GM21447 (cell line): ENCODE measurements around the gene PDE4D.

Experiments used
- ATAC-seq: cut with Tn5 transposase; IDR thresholded peaks from one replicate; pipeline ENCODE4 v1.9.1; 2021; ENCODE audit not compliant: unreplicated experiment

The PDE4D gene

DNA sequence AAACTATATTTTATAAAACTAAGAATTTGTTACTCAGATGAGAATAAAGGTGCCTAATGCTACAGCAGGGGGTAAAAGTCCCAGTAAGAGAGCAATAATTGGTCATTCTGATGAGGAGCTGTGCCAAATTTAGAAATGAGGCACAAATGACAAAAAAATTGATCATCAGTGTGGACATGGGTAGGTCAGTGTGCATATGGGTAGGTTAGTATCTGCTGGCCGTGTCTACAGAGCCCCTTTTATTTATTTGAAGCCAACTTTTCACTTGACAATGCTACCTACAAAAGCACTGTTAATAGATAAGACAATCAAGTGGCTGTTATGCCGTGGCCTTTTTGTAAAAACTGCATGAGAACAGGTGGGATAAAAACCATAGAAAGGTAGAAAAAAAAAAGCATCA lies 856.1 kb downstream of the PDE4D start:
- no peak for ATAC-seq

DNA sequence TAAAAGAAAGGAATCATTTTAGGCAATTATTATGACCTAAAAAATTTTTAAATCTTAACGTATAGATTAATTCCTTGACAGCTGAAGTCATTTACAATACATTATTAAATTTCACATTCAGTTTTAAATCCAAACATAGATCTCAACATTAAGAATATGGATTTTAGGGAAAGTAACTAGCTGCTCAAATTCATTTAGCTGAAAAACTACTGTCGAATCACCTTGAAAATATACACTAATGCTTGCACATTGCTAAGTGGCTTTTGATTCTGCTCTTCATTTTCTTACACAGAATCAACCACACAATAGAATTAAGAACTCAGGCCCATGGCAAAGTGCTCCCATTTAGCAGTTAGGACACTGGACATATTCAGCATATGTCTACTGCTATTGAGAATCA lies 856.5 kb downstream of the PDE4D start:
- ATAC-seq = no peak

DNA sequence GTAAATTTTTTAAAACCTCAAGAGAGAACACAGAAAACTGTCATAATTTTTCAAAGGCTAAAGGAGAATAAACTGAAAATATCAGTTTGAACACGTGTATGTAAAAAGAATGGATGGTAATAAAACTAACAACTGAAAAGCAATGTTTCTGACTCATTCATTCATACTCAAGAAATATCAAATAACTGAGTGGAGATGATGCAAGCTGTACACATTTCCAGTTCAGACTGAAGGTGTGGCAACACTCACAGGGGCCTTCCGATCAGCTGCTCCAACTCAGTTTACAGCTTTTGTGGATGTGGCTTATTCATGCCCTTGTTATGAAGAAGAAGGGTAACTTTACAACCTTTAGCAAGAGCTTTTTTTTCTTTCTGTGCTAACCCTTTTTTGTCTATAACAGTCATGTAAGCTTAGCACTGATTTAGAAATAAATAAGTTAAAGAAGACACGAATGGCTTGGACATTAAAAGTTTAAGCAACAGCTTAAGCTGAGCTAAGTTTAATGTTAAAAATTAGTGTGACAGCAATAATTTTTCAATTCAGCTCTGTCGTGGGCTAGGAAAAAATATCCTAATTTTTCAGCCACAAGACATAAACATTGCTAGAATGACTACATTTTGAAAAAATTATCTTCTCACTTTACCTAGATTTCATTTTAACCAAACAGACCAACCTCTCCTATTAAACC lies 857.1 kb downstream of the PDE4D start:
- no peak for ATAC-seq

DNA sequence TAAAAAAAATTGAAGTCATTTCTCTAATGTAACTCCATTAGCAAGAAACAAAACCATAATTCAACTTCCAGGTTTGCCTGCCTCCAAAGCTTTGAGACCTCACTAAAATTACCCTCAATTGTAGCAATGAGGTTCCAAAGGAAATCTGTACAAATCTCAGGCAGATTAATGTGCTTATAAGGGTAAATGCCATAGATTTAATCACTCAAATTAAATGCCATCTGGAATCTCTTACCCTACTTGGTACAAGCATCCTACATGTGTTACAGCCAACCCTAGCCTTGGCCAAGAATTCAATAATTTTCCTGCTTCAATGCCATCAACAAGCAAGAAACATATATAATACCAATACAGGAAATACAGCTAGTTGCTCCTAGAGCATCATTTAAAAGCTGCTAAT lies 857.8 kb downstream of the PDE4D start:
- ATAC-seq = no peak

DNA sequence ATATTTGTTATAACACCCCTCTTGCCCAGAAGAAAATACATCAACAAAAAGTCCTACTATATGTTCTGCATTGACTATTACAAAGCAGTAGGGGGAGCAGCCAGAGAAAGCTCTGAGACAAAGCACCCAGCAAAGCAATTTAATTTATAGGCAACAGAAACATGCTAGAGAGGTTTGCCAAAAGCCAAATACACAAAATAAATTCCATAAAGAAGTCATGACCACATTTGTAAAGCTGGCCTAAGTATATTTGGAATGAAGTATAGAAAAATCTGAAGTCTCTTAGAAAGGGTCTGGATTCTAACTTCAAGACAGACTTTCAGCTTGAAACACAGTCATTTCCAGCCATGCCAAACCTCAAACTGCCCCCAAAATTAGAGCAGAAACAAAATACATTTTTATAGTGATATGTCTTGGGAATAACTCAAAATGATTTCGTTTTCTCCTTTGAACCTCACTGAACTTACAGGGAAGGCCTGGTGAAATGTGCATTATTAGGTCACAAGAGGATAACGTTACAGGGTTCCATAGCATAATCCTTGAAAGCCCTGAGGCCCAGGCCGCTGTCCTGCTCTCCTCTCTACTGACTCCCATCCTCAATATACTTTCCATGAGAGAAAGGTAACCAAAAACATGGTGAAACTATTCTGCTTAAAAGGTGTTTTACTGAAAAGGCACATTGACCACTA lies 858.9 kb downstream of the PDE4D start:
- ATAC-seq = peak; percentile 44

DNA sequence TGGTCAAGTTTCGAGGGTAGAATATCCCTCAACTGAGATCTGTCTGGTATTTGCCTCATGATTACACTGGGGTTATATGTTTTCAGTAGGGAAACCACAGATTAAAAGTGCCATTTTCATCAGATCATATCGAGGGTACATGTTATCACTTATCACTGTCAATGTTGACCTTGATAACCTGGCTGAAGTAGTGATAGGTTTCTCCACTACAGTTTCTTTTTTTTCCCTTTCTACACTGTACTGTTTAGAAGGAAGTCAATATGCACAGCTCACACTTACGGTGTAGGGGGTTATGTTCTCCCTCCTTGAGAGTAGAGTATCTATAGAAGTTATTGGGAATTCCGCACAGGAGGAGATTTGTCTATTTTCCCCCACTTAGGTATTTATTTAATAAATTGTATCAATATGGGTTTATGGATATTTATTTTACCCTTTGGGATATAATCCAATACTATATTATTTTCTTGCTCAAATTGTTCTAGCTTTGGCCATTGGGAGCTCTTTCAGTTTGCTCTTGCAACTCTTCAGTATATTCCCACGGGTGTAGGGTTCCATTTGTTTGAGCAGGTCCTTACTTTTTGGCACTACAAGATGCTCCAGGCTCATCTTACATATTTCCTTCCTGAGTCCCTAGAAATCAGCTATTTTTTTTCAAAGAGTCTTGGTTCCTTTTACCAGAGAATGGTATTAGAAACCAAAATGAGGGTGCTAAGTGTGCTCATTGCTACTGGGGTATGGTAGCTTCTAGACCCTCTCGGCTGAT lies 866.2 kb downstream of the PDE4D start:
- no peak for ATAC-seq

DNA sequence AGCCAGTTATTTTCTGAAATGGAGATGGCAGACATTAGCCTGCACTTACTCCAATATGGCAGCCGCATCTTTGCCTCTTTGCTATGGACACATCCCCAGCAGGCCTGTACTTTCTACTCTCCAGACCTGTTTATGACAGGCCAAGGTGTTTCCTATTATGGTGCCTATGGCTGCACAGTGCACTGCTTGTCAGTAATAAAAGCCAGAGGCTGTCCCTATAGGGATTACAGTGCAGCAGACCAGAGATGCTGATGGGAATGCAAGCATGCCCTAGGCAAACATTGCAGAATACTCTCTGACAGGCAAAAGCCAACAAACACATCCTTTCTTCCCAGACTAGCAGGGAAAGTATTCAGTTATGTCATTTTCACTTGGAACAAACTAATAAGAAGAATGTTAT lies 867.8 kb downstream of the PDE4D start:
- ATAC-seq = no peak

DNA sequence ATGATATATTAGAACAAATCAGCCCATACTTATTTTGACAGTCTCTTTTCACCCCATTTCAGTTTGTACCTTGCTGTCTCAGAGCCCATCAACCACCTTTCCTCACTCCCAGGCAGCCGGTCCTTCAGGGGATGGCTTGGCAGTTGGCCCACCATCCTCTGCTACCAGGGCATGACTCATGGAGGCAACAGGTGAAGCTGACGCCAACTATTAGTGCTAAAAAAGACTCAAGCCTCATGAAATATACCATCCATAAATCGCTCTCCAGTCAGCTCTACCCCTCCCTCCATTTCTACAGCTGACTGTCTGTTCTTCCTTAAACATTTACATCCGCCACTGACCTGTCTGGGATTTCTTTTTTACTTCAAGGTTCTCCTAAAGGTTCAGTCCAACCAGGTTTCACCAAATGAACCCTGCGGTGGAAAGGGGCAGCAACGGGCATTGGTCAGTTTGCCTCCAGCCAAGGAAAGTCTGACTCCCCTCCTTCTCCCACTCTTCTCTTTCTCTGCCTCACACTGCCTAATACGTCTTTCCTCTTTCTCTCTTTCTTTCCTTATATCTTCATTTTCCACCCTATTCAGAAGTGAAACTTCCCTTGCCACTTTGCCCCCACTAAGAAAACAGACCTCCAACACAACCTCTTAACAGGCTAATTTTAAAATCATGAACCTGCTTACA lies 871.5 kb downstream of the PDE4D start:
- no peak for ATAC-seq

DNA sequence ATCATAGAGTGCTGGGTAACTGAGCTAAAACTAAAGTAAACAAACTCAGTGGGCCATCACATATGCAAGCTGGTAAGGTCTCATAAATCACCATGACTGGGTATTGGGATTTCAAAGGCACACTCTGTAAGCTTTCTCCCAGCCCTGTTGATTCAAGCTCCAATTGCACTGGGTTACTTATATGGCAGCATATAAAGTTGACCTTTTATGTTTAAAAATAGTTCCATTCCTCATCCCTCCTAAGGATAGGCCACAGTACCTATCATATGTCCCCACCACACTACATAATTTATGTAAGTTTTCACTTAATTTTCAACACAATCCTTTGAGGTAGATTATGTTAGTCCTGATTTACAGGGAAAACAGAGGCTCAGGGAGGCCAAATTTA lies 872.2 kb downstream of the PDE4D start:
- ATAC-seq = no peak

DNA sequence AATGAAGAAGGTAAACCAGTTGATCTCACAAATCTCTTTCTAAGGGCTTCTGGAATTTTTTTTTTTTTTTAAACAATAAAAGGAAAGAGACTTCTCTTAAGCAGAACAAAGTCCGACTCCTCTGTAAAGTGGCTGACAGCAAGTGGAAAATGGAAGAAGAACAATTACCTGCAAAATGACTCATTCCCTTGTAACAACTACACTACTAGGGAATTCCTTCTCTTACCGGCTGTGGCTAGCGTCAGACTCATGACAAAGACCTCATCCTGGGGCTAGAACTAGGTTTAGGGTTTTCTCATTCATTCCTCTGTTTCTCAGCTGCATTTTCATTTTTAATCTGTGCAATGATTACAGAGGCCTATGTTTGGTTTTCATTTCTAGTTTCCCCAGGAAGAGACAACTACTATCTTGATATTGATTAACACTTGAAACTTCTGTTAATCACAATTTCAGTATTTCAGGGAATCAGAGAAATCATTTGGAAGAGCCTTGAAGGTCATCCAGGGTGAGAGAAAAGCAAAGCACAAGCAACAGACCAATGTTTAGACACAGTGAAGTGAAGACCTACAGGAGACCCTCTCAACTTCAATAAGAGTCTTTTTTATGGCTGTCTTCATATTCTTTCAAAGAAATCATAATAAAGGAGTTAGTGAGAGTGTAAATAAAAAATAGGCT lies 872.8 kb downstream of the PDE4D start:
- no peak for ATAC-seq

DNA sequence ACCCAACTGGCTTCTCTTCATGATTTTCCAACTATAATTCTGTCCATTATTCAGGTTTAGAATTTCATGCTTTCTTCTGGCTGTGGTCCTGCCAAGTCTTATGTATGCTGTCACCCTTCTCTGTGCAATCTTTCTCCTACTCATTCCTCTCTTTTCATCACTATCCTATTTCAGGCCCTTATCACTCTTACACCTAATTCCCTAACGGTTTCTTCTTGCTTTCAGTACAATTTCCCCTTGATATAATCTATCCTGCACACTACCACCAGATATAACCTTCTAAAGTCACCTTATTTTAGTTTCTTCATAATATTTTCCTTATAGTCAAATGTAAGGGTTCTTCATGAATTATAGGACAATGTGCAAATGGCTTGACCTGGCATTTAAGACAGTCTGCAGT lies 874.4 kb downstream of the PDE4D start:
- no peak for ATAC-seq

DNA sequence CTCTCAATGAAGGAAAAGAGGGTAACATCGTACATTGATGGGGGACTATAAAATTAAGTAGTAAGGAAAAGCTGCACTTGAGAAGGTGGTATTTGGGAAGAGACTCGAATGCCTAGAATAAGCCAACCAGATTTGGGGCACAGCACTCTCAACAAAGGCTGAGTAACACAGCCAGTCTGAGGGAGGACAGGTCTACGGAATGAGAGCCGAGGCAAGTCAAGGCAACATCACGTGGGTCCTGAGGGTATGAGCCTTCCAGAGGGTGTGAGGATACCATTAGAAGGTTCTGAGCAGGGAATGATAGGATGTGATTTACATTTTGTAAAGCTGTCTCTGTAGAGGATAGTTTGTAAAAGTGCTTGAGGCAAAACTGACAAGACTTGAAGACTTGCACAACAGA lies 876.6 kb downstream of the PDE4D start:
- no peak for ATAC-seq

DNA sequence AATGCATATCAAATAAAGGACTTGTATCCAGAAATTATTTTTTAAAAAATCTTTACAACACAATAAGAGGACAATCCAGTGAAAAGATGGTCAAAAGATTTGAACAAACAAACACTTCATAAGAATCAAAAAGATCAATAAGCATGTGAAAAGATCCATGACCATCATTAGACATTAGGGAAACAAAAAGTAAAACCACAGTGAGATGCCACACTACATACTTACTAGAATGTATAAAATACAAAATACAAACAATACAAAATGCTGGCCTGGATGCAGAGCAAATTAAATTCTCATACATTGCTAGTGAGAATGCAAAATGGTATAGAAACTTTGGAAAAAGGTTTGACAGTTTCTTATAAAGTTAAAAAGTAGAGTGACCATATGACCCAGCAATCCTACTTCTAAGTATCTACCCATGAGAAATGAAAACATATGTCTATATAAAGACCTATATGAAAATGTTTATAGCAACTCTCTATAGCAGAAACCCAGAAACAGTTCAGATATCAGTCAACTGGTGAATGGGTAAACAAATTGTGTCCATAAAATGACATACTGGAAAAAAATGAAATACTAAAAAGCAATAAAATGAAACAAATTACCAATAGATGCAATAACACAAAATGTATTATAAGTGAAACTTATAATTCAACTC lies 884.6 kb downstream of the PDE4D start:
- no peak for ATAC-seq

DNA sequence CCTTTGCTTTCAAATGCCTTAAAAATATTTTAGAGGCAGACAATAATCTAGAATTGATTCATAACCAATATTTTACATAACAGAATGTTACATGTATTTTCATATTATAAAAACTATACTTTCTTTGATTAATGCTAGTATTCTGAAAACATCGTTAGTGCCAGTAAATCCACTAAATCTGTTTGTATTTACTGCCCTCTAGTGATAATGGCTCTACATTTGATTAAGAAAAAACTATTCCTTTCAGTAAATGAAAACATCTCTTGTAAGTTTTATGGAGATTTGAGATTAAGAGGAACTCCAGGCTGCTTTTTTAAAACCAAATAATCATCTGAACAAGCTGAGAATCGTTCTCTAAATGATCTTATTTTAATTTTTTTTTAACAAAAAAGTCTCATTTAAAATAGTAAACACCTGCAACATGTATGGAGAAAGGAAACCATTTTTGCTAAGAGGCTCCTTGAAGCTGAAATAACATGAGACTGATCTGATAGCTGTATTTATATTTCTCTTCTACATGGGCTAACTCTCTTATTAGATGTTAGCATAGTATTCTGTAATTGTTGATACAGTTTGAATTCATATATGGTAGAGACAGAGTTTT lies 886.0 kb downstream of the PDE4D start:
- no peak for ATAC-seq

DNA sequence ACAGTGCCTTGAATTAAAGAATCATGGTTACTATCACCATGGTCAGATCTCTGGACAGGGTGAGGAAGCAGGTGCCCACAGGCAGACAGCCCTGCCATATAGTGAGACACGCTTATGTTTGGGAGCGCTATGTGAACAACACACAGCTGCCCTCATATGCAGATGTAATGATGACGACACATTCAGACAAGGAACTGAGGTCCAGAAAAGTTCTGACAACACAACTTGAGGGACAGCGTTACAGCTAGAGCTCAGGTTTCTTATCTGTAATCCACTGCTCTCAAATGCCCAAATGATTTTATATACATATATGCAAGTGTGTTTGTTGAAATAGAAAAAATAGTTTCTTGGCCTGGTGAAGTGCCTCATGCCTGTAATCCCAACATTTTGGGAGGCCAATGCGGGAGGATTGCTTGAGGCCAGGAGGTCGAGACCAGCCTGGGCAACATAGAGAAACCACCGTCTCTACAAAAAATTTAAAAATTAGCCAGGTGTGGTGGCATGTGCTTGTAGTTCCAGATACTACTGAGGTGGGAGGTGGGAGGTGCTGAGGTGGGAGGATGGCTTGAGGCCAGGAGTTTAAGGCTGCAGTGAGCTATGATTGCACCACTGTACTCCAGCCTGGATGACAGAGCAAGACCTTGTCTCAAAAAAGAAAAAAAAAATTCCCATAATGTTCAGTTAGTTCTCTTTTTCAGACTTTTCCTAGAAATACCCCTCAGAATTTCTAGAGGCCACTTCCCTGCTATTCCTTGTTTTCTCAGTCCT lies 887.4 kb downstream of the PDE4D start:
- no peak for ATAC-seq

DNA sequence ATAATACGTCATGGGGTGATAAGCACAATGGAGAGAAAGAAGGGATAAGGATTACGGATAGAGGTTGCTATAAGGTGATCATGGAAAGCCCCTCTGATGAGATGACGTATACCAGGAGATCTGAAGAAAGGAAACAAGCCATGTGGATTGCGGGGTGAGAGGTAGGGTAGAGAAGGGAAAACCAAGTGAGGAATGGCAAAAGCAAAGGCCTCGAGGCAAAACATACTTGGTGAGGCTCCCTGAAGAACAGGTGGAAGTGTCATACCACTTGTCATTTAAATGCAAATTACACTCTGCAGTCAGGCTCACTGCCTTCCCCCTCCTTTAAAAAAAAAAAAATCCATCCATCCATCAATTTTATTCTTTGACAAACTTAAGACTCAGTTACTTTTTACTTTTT lies 889.9 kb downstream of the PDE4D start:
- no peak for ATAC-seq

DNA sequence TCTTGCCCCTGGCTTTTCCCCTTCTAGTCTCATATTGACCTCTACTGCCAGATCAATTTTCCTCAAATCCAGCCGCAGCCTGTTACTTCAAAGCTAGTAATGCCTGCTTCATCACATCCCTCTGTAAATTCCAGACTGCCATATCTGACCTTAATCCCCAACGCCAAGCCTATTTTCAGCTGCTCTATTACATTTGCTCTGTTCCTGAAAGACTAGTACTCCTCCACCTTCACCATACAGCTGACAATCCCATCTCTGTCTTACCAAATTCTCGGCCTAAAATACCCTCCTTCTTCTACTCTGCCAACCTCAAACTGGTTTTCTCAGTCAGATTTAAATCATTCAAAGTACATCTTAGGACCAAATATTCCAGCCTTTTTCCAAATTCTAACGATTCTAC lies 890.4 kb downstream of the PDE4D start:
- ATAC-seq = no peak

DNA sequence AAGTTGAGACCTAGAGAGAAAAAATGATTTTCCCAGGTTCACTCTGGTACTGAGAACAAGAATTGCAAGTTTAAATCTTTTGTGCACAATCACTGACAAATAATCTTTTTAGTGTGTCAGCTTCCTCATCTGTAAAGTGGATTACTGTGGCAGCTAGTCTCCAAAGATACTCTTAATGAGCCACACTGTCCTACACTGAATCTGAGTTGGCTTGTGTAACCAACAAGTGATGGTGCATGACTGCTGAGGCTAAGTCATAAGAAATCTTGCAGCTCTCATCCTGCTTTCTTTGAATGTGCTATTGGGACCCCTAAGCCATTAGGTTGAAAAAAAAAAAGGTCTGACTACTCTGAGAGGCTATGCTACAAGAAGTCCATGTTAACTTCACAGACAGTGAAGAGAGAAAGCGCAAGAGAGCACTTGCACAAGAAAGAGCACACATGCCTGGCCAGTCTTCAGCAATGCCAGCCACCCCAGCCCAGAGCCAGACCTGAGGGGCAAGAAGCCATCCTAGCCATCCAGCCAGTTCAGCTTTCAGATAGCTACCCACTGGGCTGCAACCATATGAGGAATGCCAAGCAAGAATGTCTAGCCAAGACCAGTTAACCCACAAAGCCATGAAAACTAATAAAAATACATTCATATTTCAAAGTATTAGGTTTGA lies 891.2 kb downstream of the PDE4D start:
- no peak for ATAC-seq

DNA sequence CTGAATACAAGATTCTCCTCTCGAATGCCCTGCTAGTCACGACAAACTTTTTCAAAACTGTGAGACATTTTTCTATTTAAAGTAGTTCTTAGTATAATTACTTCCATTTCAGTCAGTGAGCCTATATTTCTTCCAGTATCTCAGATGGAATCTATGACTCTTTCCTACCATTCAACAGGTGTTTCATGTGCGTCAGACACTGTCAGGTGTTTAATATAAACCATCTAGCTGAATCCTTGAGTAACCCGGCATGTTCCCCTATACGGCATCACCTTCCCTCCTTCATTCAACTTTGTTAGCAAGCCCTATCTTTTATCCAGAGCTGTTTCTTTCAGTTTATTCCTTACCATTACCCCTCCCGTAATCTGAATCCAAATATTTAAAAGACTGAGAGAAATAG lies 891.8 kb downstream of the PDE4D start:
- no peak for ATAC-seq
